MM.1S (cell line): ENCODE measurements around the gene RAB25.

Experiments used
- DNase-seq: peaks from one replicate; pipeline ENCODE4 v3.0.0-alpha.2; 2015
- H2AFZ ChIP-seq: fragments of 300-600 bp; sonication (generic); 2 replicates; pipeline ENCODE4 v1.6.0; 2016; ENCODE audit warnings: antibody characterized with exemption, low read length
- H3F3A ChIP-seq: fragments of 300-600 bp; sonication (generic); 2 replicates; pipeline ENCODE4 v1.6.1; 2016; ENCODE audit warnings: mild to moderate bottlenecking, antibody characterized with exemption, low read length, moderate library complexity, mixed read lengths; ENCODE audit not compliant: insufficient read depth
- H3K27ac ChIP-seq: fragments of 300-600 bp; sonication (generic); 2 replicates; pipeline ENCODE4 v1.5.1; 2016; ENCODE audit warnings: mild to moderate bottlenecking, low read length
- H3K27me3 ChIP-seq: fragments of 300-600 bp; sonication (generic); replicated peaks from 2 replicates; pipeline ENCODE4 v1.6.0; 2016; ENCODE audit warnings: low read length; ENCODE audit not compliant: insufficient read depth
- H3K36me3 ChIP-seq: fragments of 300-600 bp; sonication (generic); replicated peaks from 2 replicates; pipeline ENCODE4 v1.6.1; 2016; ENCODE audit warnings: mild to moderate bottlenecking, low read length, mixed read lengths; ENCODE audit not compliant: insufficient read depth
- H3K4me1 ChIP-seq: fragments of 300-600 bp; sonication (generic); 2 replicates; pipeline ENCODE4 v1.6.1; 2016; ENCODE audit warnings: low read length, mixed read lengths
- H3K4me2 ChIP-seq: fragments of 300-600 bp; sonication (generic); 2 replicates; pipeline ENCODE4 v1.6.0; 2016; ENCODE audit warnings: low read depth, low read length
- H3K4me3 ChIP-seq: fragments of 300-600 bp; sonication (generic); 2 replicates; pipeline ENCODE4 v1.5.1; 2016; ENCODE audit warnings: low read length, mixed read lengths
- H3K79me2 ChIP-seq: fragments of 300-600 bp; sonication (generic); 2 replicates; pipeline ENCODE4 v1.6.1; 2016; ENCODE audit warnings: mixed run types, low read length, mixed read lengths
- H3K9ac ChIP-seq: fragments of 300-600 bp; sonication (generic); 2 replicates; pipeline ENCODE4 v1.6.1; 2016; ENCODE audit warnings: low read length, mixed read lengths
- H3K9me2 ChIP-seq: fragments of 300-600 bp; sonication (generic); replicated peaks from 2 replicates; pipeline ENCODE4 v1.6.1; 2016; ENCODE audit warnings: mild to moderate bottlenecking, low read length, mixed read lengths; ENCODE audit not compliant: insufficient read depth
- H3K9me3 ChIP-seq: fragments of 300-600 bp; sonication (generic); replicated peaks from 2 replicates; pipeline ENCODE4 v1.6.1; 2016; ENCODE audit warnings: mild to moderate bottlenecking, low read length, mixed read lengths; ENCODE audit not compliant: insufficient read depth
- H4K20me1 ChIP-seq: fragments of 300-600 bp; sonication (generic); 2 replicates; pipeline ENCODE4 v1.6.1; 2016; ENCODE audit warnings: mild to moderate bottlenecking, low read length, moderate library complexity, mixed read lengths; ENCODE audit not compliant: insufficient read depth
- EZH2 ChIP-seq: fragments of 300-600 bp; sonication (generic); optimal IDR thresholded peaks from 2 replicates; pipeline ENCODE3; 2017; ENCODE audit warnings: low read depth, mild to moderate bottlenecking, antibody characterized with exemption, low read length, mixed read lengths
- EZH2phosphoT487 ChIP-seq: fragments of 300-600 bp; sonication (generic); IDR thresholded peaks from 2 replicates; pipeline ENCODE4 v1.6.1; 2018; ENCODE audit warnings: antibody characterized with exemption, low read length
- TF ChIP-seq, protein P1 (sequence below): fragments of 300-600 bp; sonication (generic); IDR thresholded peaks from 2 replicates; pipeline ENCODE4 v1.5.1; 2016; ENCODE audit warnings: antibody characterized with exemption, low read length, mixed read lengths

RAB25 gene

GRCh38 chr1:156060937-156061636, at the start of gene RAB25:
TSS of gene RAB25 (plus strand) at chr1:156061160. CDS start at chr1:156061401, 241 bp downstream.
- DNase-seq: no peak
- Histone ChIP-seq H3K36me3 (no peaks in the 10 kb centered on the region), H3F3A (no peaks in the 10 kb centered on the region), H3K9me3 (no peaks in the 10 kb centered on the region), H3K27me3 (no peaks in the 10 kb centered on the region), H3K27ac (no peak within 1 kb of the TSS), H3K9ac (no peak within 1 kb of the TSS), H2AFZ (no peak within 1 kb of the TSS), H3K4me1 (peaks cover 4% of the 10 kb centered on the region; the same call in 1 of the 2 replicates), H3K4me3 (no peak within 1 kb of the TSS), H3K9me2 (no peaks in the 10 kb centered on the region), H4K20me1 (no peaks in the 10 kb centered on the region), H3K4me2 (no peak within 1 kb of the TSS), H3K79me2 (no peaks in the 10 kb centered on the region)
- TF ChIP-seq, protein P1, sequence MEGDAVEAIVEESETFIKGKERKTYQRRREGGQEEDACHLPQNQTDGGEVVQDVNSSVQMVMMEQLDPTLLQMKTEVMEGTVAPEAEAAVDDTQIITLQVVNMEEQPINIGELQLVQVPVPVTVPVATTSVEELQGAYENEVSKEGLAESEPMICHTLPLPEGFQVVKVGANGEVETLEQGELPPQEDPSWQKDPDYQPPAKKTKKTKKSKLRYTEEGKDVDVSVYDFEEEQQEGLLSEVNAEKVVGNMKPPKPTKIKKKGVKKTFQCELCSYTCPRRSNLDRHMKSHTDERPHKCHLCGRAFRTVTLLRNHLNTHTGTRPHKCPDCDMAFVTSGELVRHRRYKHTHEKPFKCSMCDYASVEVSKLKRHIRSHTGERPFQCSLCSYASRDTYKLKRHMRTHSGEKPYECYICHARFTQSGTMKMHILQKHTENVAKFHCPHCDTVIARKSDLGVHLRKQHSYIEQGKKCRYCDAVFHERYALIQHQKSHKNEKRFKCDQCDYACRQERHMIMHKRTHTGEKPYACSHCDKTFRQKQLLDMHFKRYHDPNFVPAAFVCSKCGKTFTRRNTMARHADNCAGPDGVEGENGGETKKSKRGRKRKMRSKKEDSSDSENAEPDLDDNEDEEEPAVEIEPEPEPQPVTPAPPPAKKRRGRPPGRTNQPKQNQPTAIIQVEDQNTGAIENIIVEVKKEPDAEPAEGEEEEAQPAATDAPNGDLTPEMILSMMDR: no peak
- no peak for TF ChIP-seq EZH2phosphoT487
- TF ChIP-seq EZH2: no peak

GRCh38 chr1:156012051-156012817, 48.7 kb upstream of the RAB25 start:
- Histone ChIP-seq H3K4me2 (peak overlapping the region; percentile 48), H3K79me2 (peaks cover 52% of the 10 kb centered on the region), H3K36me3 (peaks cover 21% of the 10 kb centered on the region), H2AFZ (no peak overlapping the region), H3K4me1 (peaks cover 62% of the 10 kb centered on the region), H3K9me2 (no peaks in the 10 kb centered on the region), H3K9me3 (no peaks in the 10 kb centered on the region), H3K9ac (no peak overlapping the region; the same call in 1 of the 2 replicates), H3K27me3 (no peaks in the 10 kb centered on the region), H3F3A (peaks cover 50% of the 10 kb centered on the region), H3K4me3 (no peak overlapping the region), H3K27ac (peak overlapping the region; percentile 73), H4K20me1 (no peaks in the 10 kb centered on the region)
- TF ChIP-seq EZH2phosphoT487 (no peak), EZH2 (no peak)
- TF ChIP-seq, protein P1: peak; percentile 14; the same call in 1 of the 2 replicates
- peak; percentile 82 for DNase-seq

GRCh38 chr1:156014829-156015228, 46.1 kb upstream of the RAB25 start:
- peaks cover 55% of the 10 kb centered on the region for H3K4me1 ChIP-seq

More at GRCh38 chr1:156014829-156015228, 46.1 kb upstream of the RAB25 start:
- Histone ChIP-seq H2AFZ (no peak overlapping the region), H3F3A (peaks cover 42% of the 10 kb centered on the region), H3K4me3 (no peak overlapping the region), H3K27ac (peak overlapping the region; percentile 8; the same call in 1 of the 2 replicates), H3K79me2 (peaks cover 70% of the 10 kb centered on the region), H3K9ac (no peak overlapping the region), H3K27me3 (no peaks in the 10 kb centered on the region), H4K20me1 (no peaks in the 10 kb centered on the region), H3K36me3 (peaks cover 17% of the 10 kb centered on the region), H3K4me2 (peak overlapping the region; percentile 18; the same call in 1 of the 2 replicates), H3K9me3 (no peaks in the 10 kb centered on the region), H3K9me2 (no peaks in the 10 kb centered on the region)
- TF ChIP-seq EZH2phosphoT487 (no peak), EZH2 (no peak)
- TF ChIP-seq, protein P1: no peak
- DNase-seq: no peak
